GM21529 (cell line): ENCODE results near the gene PDE4D.

Source experiments
- ATAC-seq: cut with Tn5 transposase; IDR thresholded peaks from one replicate; pipeline ENCODE4 v1.9.1; 2021; ENCODE audit not compliant: unreplicated experiment

PDE4D gene

GRCh38 chr5:59132131-59132530 is 761.4 kb downstream of the PDE4D start:
- no peak for ATAC-seq

GRCh38 chr5:59130431-59130830 is 763.1 kb downstream of the PDE4D start:
- ATAC-seq = no peak

GRCh38 chr5:59128646-59129290 is 764.8 kb downstream of the PDE4D start:
- no peak for ATAC-seq

GRCh38 chr5:59126708-59127573 is 766.6 kb downstream of the PDE4D start:
- no peak for ATAC-seq

GRCh38 chr5:59126016-59126707 is 767.4 kb downstream of the PDE4D start:
- no peak for ATAC-seq

GRCh38 chr5:59125011-59125961 is 768.2 kb downstream of the PDE4D start:
- ATAC-seq = peak; percentile 33

- no peak for ATAC-seq
These were observed 769.6 kb downstream of the PDE4D start for GRCh38 chr5:59123595-59124561.

- ATAC-seq = no peak
These were observed 774.0 kb downstream of the PDE4D start for GRCh38 chr5:59119480-59119879.

GRCh38 chr5:59117320-59117719 is 776.2 kb downstream of the PDE4D start:
- ATAC-seq = no peak

- ATAC-seq = no peak
These were observed 777.2 kb downstream of the PDE4D start for GRCh38 chr5:59116231-59116865.

GRCh38 chr5:59115345-59115744 is 778.2 kb downstream of the PDE4D start:
- ATAC-seq = no peak

- no peak for ATAC-seq
These were observed 784.1 kb downstream of the PDE4D start for GRCh38 chr5:59109383-59109782.

GRCh38 chr5:59107692-59108091 is 785.8 kb downstream of the PDE4D start:
- ATAC-seq = no peak

- ATAC-seq = no peak
These were observed 789.0 kb downstream of the PDE4D start for GRCh38 chr5:59104400-59105127.

GRCh38 chr5:59103303-59103702 is 790.2 kb downstream of the PDE4D start:
- ATAC-seq = no peak

GRCh38 chr5:59102437-59102836 is 791.1 kb downstream of the PDE4D start:
- no peak for ATAC-seq

GRCh38 chr5:59100875-59101274 is 792.7 kb downstream of the PDE4D start:
- ATAC-seq = no peak

- no peak for ATAC-seq
These were observed 793.6 kb downstream of the PDE4D start for GRCh38 chr5:59099995-59100345.
